ENCODE results near the gene TMEM181.

GRCh38 chr6:158519761-158520160 is 40.1 kb upstream of the TMEM181 start:
- TF ChIP-seq EZH2 (IDR thresholded peaks at IDR 0.05; ENCODE audit: borderline replicate concordance, insufficient read depth, low read depth, low read length, poor library complexity, severe bottlenecking) = no peak
- TF ChIP-seq, protein P1, sequence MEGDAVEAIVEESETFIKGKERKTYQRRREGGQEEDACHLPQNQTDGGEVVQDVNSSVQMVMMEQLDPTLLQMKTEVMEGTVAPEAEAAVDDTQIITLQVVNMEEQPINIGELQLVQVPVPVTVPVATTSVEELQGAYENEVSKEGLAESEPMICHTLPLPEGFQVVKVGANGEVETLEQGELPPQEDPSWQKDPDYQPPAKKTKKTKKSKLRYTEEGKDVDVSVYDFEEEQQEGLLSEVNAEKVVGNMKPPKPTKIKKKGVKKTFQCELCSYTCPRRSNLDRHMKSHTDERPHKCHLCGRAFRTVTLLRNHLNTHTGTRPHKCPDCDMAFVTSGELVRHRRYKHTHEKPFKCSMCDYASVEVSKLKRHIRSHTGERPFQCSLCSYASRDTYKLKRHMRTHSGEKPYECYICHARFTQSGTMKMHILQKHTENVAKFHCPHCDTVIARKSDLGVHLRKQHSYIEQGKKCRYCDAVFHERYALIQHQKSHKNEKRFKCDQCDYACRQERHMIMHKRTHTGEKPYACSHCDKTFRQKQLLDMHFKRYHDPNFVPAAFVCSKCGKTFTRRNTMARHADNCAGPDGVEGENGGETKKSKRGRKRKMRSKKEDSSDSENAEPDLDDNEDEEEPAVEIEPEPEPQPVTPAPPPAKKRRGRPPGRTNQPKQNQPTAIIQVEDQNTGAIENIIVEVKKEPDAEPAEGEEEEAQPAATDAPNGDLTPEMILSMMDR (IDR thresholded peaks at IDR 0.05) = no peak
